22Rv1 (cell line): ENCODE measurements around the gene MORF4L1.

ENCODE experiments used
- CTCF ChIP-seq: fragments of 450-650 bp; IDR thresholded peaks from 2 replicates; pipeline ENCODE4 v1.5.1; 2017; ENCODE audit warnings: mild to moderate bottlenecking
- ZFX ChIP-seq: fragments of 450-650 bp; IDR thresholded peaks from 2 replicates; pipeline ENCODE4 v1.6.1; 2017; ENCODE audit warnings: antibody characterized with exemption, borderline replicate concordance

DNA sequence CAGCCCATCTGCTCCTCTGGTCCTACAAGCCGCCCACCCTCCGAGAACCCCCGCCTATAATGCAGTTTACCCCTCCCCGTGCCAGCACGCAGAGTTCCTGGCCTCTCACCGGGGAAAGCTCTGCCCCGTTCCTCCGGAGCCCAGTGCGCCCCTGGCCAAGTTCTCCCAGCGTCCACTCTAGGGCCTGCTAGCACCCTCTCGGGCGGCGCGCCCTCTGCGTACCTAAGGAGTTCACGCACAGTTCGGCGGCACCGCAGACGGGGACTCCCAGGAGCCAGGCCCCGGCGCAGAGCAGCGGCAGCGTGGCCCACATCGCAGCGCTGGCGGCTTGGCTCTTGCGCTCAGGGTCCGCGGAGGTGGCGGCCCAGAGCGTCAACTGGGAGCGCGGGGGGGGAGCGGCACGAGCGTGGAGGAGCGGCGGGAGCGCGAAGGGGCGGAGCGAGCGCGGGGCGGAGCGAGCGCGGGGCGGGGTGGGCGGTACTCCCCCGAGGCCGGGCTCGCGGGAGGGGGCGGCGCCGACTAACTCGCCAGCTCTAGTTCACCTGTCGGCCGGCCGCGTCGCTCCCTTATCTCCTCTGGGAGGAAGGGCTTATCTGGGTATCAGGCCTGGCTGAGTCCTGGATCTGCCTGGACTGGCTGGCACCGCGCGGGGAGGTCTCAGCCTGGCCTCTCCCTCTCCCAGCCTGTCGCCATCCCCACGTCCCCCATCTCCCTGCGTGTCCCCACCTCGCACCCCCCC, 72.1 kb downstream of the MORF4L1 start, which contains the start of gene CTSH:
- TF ChIP-seq CTCF (no peak), ZFX (no peak)
